ENCODE measurements around the gene LYRM4. TPM values are rescaled to one million over a fixed set of nuclear protein-coding genes. Genes with fewer than 3 reads are reported as not detected.

Gene LYRM4
- total RNA-seq, 1 experiment from 2014 or later = 36.5 TPM

- H3K9me3 ChIP-seq (replicated peaks) = no peaks in the 10 kb centered on the region
- H3K27ac ChIP-seq = no peak overlapping the region
- H3K27me3 ChIP-seq = no peaks in the 10 kb centered on the region
- H3K4me1 ChIP-seq = no peaks in the 10 kb centered on the region
- H3K4me3 ChIP-seq = no peak overlapping the region
- H3K36me3 ChIP-seq = no peaks in the 10 kb centered on the region; the same call in 1 of the 2 replicates
- no peak for DNase-seq
Observed at GRCh38 chr6:5238336-5238735, 22.4 kb downstream of the LYRM4 start.

- H3K36me3 ChIP-seq = no peaks in the 10 kb centered on the region; the same call in 1 of the 2 replicates
- no peaks in the 10 kb centered on the region for H3K4me1 ChIP-seq
- no peak for DNase-seq
- H3K9me3 ChIP-seq (replicated peaks) = no peaks in the 10 kb centered on the region
- H3K27ac ChIP-seq = no peak overlapping the region
- no peak overlapping the region for H3K4me3 ChIP-seq
- H3K27me3 ChIP-seq = no peaks in the 10 kb centered on the region
Observed at GRCh38 chr6:5237805-5238204, 22.9 kb downstream of the LYRM4 start.

GRCh38 chr6:5235830-5236229 is 24.9 kb downstream of the LYRM4 start:
- Histone ChIP-seq H3K4me3 (no peak overlapping the region), H3K27me3 (no peaks in the 10 kb centered on the region), H3K4me1 (no peaks in the 10 kb centered on the region), H3K36me3 (no peaks in the 10 kb centered on the region; the same call in 1 of the 2 replicates), H3K9me3 (replicated peaks) (no peaks in the 10 kb centered on the region), H3K27ac (no peak overlapping the region)
- no peak for DNase-seq

- DNase-seq = no peak
- no peaks in the 10 kb centered on the region; the same call in 1 of the 2 replicates for H3K36me3 ChIP-seq
Observed at GRCh38 chr6:5234874-5235273, 25.9 kb downstream of the LYRM4 start.

GRCh38 chr6:5231289-5231688 is 29.5 kb downstream of the LYRM4 start:
- Histone ChIP-seq H3K4me3 (no peak overlapping the region), H3K27me3 (no peaks in the 10 kb centered on the region), H3K27ac (no peak overlapping the region), H3K4me1 (no peaks in the 10 kb centered on the region), H3K9me3 (replicated peaks) (no peaks in the 10 kb centered on the region), H3K36me3 (no peaks in the 10 kb centered on the region; the same call in 1 of the 2 replicates)
- DNase-seq = no peak

More at GRCh38 chr6:5234874-5235273, 25.9 kb downstream of the LYRM4 start:
- H3K27ac ChIP-seq = no peak overlapping the region
- no peaks in the 10 kb centered on the region for H3K27me3 ChIP-seq
- no peak overlapping the region for H3K4me3 ChIP-seq
- no peaks in the 10 kb centered on the region for H3K4me1 ChIP-seq
- no peaks in the 10 kb centered on the region for H3K9me3 ChIP-seq (replicated peaks)

- H3K36me3 ChIP-seq = no peaks in the 10 kb centered on the region
- H3K9me3 ChIP-seq (replicated peaks) = no peaks in the 10 kb centered on the region
- no peak for DNase-seq
- no peak overlapping the region for H3K27ac ChIP-seq
- H3K4me3 ChIP-seq = no peak overlapping the region
- no peaks in the 10 kb centered on the region for H3K4me1 ChIP-seq
- H3K27me3 ChIP-seq = no peaks in the 10 kb centered on the region
Observed at GRCh38 chr6:5230081-5230480, 30.7 kb downstream of the LYRM4 start.

GRCh38 chr6:5229356-5229755 is 31.4 kb downstream of the LYRM4 start:
- no peaks in the 10 kb centered on the region for H3K4me1 ChIP-seq
- no peak overlapping the region for H3K4me3 ChIP-seq
- no peaks in the 10 kb centered on the region for H3K9me3 ChIP-seq (replicated peaks)
- no peaks in the 10 kb centered on the region for H3K36me3 ChIP-seq
- DNase-seq = no peak
- H3K27ac ChIP-seq = no peak overlapping the region
- H3K27me3 ChIP-seq = no peaks in the 10 kb centered on the region

- Histone ChIP-seq H3K4me1 (no peaks in the 10 kb centered on the region), H3K36me3 (0 out of 2 replicates have a peak, but pooled peaks cover 2% of the 10 kb centered on the region), H3K4me3 (no peak overlapping the region), H3K27me3 (no peaks in the 10 kb centered on the region), H3K9me3 (replicated peaks) (no peaks in the 10 kb centered on the region), H3K27ac (no peak overlapping the region)
- DNase-seq = no peak
Observed at GRCh38 chr6:5223309-5223708, 37.4 kb downstream of the LYRM4 start.

- DNase-seq = no peak
- H3K36me3 ChIP-seq = peaks cover 4% of the 10 kb centered on the region; the same call in 1 of the 2 replicates
- H3K4me3 ChIP-seq = no peak overlapping the region
- no peak overlapping the region for H3K27ac ChIP-seq
- H3K4me1 ChIP-seq = no peaks in the 10 kb centered on the region
- H3K9me3 ChIP-seq (replicated peaks) = no peaks in the 10 kb centered on the region
- H3K27me3 ChIP-seq = no peaks in the 10 kb centered on the region
Observed at GRCh38 chr6:5220443-5220842, 40.3 kb downstream of the LYRM4 start.

GRCh38 chr6:5219011-5219691 is 41.6 kb downstream of the LYRM4 start:
- Histone ChIP-seq H3K9me3 (replicated peaks) (no peaks in the 10 kb centered on the region), H3K4me3 (no peak overlapping the region), H3K36me3 (peaks cover 4% of the 10 kb centered on the region; the same call in 1 of the 2 replicates), H3K27ac (no peak overlapping the region), H3K27me3 (no peaks in the 10 kb centered on the region), H3K4me1 (no peaks in the 10 kb centered on the region)
- no peak for DNase-seq

- Histone ChIP-seq H3K27me3 (no peaks in the 10 kb centered on the region), H3K9me3 (replicated peaks) (no peaks in the 10 kb centered on the region), H3K36me3 (peaks cover 5% of the 10 kb centered on the region; the same call in 1 of the 2 replicates), H3K27ac (no peak overlapping the region), H3K4me3 (no peak overlapping the region), H3K4me1 (no peaks in the 10 kb centered on the region)
- no peak for DNase-seq
Observed at GRCh38 chr6:5217356-5217755, 43.4 kb downstream of the LYRM4 start.

GRCh38 chr6:5215799-5216198 is 45.0 kb downstream of the LYRM4 start:
- no peaks in the 10 kb centered on the region for H3K4me1 ChIP-seq
- H3K27ac ChIP-seq = no peak overlapping the region
- H3K27me3 ChIP-seq = no peaks in the 10 kb centered on the region
- H3K4me3 ChIP-seq = no peak overlapping the region
- H3K36me3 ChIP-seq = peaks cover 5% of the 10 kb centered on the region; the same call in 1 of the 2 replicates
- H3K9me3 ChIP-seq (replicated peaks) = no peaks in the 10 kb centered on the region
- DNase-seq = no peak

GRCh38 chr6:5215159-5215558 is 45.6 kb downstream of the LYRM4 start:
- DNase-seq = no peak
- Histone ChIP-seq H3K4me1 (no peaks in the 10 kb centered on the region), H3K4me3 (no peak overlapping the region), H3K36me3 (peaks cover 5% of the 10 kb centered on the region; the same call in 1 of the 2 replicates), H3K27ac (no peak overlapping the region), H3K27me3 (no peaks in the 10 kb centered on the region), H3K9me3 (replicated peaks) (no peaks in the 10 kb centered on the region)

- Histone ChIP-seq H3K27ac (no peak overlapping the region), H3K36me3 (peaks cover 5% of the 10 kb centered on the region; the same call in 1 of the 2 replicates), H3K27me3 (no peaks in the 10 kb centered on the region), H3K4me1 (no peaks in the 10 kb centered on the region), H3K9me3 (replicated peaks) (no peaks in the 10 kb centered on the region), H3K4me3 (no peak overlapping the region)
- peak; percentile 29 to 49 for DNase-seq
Observed at GRCh38 chr6:5214570-5215052, 46.1 kb downstream of the LYRM4 start.

GRCh38 chr6:5213836-5214235 is 46.9 kb downstream of the LYRM4 start:
- Histone ChIP-seq H3K36me3 (peaks cover 5% of the 10 kb centered on the region; the same call in 1 of the 2 replicates), H3K27me3 (no peaks in the 10 kb centered on the region), H3K4me1 (no peaks in the 10 kb centered on the region), H3K27ac (no peak overlapping the region), H3K9me3 (replicated peaks) (no peaks in the 10 kb centered on the region), H3K4me3 (no peak overlapping the region)
- DNase-seq = no peak

- Histone ChIP-seq H3K4me1 (no peaks in the 10 kb centered on the region), H3K36me3 (peaks cover 5% of the 10 kb centered on the region; the same call in 1 of the 2 replicates), H3K27me3 (no peaks in the 10 kb centered on the region), H3K9me3 (replicated peaks) (no peaks in the 10 kb centered on the region), H3K27ac (no peak overlapping the region), H3K4me3 (no peak overlapping the region)
- no peak for DNase-seq
Observed at GRCh38 chr6:5211492-5211891, 49.3 kb downstream of the LYRM4 start.
